ENCODE results near the gene IL36G.
A peak's percentile ranks its signal among the peaks of the same experiment; 100 is the strongest.

Gene IL36G

DNA sequence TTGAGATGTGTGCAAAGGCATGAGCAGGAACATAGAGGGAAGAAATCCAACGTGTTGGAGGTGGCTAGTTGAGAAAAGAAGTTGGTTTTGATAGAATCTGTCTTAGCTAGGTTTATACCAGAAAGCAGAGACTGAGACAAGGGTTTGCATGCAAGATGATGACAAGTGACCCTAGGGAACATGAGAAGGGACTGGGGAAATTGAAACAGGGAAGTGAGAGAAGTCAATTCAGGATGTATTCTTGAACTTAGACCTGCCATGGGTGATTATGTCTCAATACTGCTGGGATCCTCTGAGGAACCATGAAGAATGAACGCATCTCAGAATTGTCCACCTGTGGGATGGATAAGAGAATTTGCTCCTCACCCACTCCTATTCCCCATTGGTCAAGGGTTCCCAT, 47.9 kb downstream of the IL36G start:
- DNase-seq: no peak

DNA sequence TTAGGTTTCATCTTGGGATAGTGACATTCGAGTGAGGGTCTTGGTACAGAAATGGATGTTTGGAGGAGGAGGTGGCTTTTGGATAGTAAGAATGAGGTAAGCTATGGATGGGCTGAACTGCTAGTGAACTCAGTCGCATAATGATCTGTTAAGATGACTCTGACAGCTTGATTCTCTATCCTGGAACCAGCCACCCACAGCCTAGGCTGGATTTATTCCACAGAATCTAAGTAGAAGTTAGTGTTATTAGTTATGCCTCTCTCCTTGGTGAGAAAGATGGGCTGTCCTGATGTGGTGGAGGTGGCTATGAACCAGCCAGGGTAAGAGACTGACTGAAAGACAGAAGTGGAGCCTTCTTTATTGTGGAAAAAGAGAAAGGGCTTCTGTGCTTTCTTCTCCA, 49.9 kb downstream of the IL36G start:
- DNase-seq: no peak

DNA sequence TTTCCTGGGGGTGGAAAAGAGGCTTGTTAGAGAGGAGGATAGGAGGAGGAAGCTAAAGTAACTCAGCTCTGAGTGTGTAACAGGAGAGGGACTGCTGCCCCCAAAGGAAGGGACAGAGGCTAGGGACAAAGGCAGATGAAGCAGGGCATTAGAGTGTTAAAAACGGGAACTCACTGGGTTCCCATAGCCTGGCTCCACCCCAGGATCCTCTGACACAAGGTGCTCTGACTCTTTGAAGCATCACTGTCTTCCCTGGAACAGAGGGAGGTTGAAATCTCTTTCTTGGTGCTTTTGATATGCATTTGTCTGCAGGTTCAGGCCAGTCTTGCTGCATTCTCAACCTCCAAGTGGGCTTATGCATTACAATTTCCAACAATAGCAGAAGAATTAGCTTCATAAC, 50.3 kb downstream of the IL36G start:
- DNase-seq: no peak

DNA sequence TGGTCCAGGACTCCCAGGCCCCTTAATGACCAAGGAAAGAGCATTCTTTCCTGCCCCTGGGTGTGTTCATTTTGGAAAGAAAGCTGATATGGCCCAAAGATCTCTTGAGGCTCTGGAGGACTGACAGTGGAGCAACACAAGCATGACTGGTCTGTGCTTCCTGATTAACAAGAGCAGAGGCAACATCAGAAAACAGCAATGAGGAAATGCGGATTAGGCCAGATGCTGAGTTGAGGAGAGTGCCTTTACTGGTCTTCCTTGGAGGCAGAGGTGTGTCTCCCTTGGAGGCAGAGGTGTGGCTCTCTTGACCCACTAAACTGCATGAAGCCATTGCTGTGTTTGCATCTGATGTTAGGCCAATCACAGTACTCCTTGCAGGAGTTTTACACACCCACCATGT, 54.9 kb downstream of the IL36G start:
- DNase-seq: no peak

DNA sequence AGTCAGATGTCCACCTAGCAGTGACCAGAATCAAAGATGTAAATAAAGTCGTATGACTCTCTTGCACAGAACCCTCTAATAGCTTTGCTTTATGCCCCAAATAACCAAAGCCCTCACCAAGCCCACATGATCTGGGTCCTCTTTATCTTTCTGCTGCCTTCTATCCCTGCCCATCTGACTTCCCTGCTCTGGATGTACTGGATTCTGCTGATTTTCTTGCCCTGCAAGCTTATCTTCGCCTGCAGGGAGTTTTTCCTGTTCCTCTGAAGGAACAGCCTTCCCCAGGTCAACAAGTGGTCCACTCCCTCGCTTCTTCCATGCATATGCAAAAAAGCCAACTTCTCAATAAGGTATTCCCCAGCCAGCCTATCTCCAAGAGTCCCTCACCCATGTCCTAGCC, 56.2 kb downstream of the IL36G start:
- DNase-seq: peak; percentile 12
